DND-41 (cell line): Measurements from ENCODE around the gene PHC3.

Experiments
- EZH2 ChIP-seq: IDR thresholded peaks from 3 replicates; pipeline ENCODE4 v1.6.1; 2012; ENCODE audit warnings: borderline replicate concordance, low read depth, mild to moderate bottlenecking, moderate library complexity, low read length, inconsistent platforms; ENCODE audit not compliant: severe bottlenecking
- TF ChIP-seq, protein P1 (sequence below): IDR thresholded peaks from 2 replicates; pipeline ENCODE4 v1.5.1; 2012; ENCODE audit warnings: borderline replicate concordance, low read length, moderate library complexity, mild to moderate bottlenecking; ENCODE audit not compliant: poor library complexity, severe bottlenecking; ENCODE audit errors: extremely low read depth

DNA sequence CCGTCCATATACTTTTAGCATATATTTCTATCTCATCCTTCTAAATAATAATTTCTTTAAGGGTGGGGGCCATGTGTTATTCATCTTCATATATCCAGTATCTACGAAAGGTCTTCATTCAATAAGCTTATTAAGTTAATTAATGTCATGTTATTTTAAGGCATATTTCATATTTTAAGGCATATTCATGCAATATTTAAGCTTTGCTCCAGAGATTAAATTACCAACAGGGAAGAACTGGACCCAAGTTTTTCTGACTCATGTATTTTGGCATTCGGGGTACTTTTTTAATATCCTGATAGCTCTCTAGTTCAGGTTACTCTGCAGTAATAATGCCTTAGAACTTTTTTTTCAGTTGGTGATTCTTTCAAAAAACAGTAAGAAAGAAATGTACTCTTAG, 27.4 kb downstream of the PHC3 start:
- TF ChIP-seq, protein P1, sequence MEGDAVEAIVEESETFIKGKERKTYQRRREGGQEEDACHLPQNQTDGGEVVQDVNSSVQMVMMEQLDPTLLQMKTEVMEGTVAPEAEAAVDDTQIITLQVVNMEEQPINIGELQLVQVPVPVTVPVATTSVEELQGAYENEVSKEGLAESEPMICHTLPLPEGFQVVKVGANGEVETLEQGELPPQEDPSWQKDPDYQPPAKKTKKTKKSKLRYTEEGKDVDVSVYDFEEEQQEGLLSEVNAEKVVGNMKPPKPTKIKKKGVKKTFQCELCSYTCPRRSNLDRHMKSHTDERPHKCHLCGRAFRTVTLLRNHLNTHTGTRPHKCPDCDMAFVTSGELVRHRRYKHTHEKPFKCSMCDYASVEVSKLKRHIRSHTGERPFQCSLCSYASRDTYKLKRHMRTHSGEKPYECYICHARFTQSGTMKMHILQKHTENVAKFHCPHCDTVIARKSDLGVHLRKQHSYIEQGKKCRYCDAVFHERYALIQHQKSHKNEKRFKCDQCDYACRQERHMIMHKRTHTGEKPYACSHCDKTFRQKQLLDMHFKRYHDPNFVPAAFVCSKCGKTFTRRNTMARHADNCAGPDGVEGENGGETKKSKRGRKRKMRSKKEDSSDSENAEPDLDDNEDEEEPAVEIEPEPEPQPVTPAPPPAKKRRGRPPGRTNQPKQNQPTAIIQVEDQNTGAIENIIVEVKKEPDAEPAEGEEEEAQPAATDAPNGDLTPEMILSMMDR = no peak
- TF ChIP-seq EZH2 = no peak
